IPS-18a (cell line): ENCODE results near the gene WSCD2.

Experiments
- H3K27ac ChIP-seq: one replicate; pipeline ENCODE4 v1.5.1; 2013; ENCODE audit warnings: low read length
- H3K27me3 ChIP-seq: one replicate; pipeline ENCODE4 v1.6.1; 2013; ENCODE audit warnings: mild to moderate bottlenecking, low read length; ENCODE audit not compliant: control insufficient read depth, insufficient read depth
- H3K36me3 ChIP-seq: one replicate; pipeline ENCODE4 v1.6.1; 2013; ENCODE audit warnings: low read depth, low read length; ENCODE audit not compliant: control insufficient read depth
- H3K4me1 ChIP-seq: one replicate; pipeline ENCODE4 v1.6.1; 2013; ENCODE audit warnings: low read depth, low read length; ENCODE audit not compliant: control insufficient read depth
- H3K4me3 ChIP-seq: one replicate; pipeline ENCODE4 v1.5.1; 2013; ENCODE audit warnings: low read length
- H3K9ac ChIP-seq: one replicate; pipeline ENCODE4 v1.6.1; 2013; ENCODE audit warnings: mild to moderate bottlenecking, low read length, moderate library complexity
- H3K9me3 ChIP-seq: one replicate; pipeline ENCODE4 v1.6.1; 2013; ENCODE audit warnings: low read depth, low read length; ENCODE audit not compliant: control insufficient read depth

The WSCD2 gene

DNA sequence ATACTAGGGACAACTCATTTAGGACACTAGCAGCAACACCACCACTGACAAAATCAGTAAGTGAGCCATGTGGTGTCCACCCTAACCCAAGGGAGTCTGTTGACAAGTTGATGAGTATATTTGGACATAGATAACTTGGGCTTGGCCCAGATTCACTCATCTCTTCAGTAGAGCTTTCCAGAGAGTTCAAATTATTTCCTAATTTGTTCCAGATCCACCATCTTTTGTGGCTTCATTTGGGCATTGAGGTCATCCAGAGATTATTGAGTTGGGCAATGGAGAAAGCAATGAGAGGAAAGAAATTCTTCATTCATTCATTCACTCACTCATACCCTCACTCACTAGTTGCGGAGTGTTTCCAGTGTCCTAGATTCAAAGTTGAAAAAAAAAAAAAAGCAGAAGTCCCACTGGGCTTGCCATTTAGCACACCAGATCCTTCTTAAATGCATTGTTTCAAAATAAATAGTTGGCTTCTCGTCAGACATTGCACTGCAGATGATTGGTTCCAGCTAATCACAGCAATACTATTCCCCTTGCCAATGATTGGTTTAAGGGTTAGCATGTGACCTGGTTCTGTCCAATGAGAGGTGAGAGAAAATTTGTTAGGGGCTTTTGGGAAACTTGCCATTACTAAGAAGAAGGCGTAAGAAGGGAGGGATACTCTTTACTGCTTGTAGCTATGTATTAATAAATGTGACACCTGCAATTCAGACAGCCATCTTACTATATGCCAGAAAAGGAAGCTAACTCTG is 31.8 kb upstream of the WSCD2 start:
- Histone ChIP-seq H3K4me1 (peaks cover 8% of the 10 kb centered on the region), H3K36me3 (no peaks in the 10 kb centered on the region), H3K27me3 (no peaks in the 10 kb centered on the region), H3K4me3 (no peak overlapping the region), H3K9ac (no peak overlapping the region), H3K9me3 (no peaks in the 10 kb centered on the region), H3K27ac (no peak overlapping the region)

- peaks cover 8% of the 10 kb centered on the region for H3K4me1 ChIP-seq
- no peak overlapping the region for H3K27ac ChIP-seq
- H3K4me3 ChIP-seq, result no peak overlapping the region
Observed at GRCh38 chr12:108098374-108098773, 30.7 kb upstream of the WSCD2 start.

DNA sequence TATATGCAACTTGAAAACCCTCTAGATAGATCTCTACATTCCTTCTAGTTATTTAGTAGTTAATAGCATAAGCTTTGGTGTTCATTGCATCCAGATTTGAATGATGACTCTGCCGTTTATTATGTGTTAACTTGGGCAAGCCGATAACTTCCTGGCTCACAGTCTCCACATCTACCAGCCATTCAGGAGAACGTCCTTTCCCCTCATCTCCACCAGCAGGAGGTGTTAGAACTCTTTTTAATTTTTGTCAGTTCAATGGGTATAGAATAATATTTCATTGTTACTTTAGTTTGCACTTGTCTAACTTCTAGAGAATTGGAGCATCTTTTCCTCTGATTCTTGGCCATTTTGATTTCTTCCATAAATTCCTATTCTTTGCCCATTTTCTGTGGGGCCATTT is 30.0 kb upstream of the WSCD2 start:
- Histone ChIP-seq H3K9me3 (no peaks in the 10 kb centered on the region), H3K27ac (no peak overlapping the region), H3K27me3 (no peaks in the 10 kb centered on the region), H3K36me3 (no peaks in the 10 kb centered on the region), H3K9ac (no peak overlapping the region), H3K4me1 (peaks cover 8% of the 10 kb centered on the region), H3K4me3 (no peak overlapping the region)

More at GRCh38 chr12:108098374-108098773, 30.7 kb upstream of the WSCD2 start:
- no peak overlapping the region for H3K9ac ChIP-seq
- H3K36me3 ChIP-seq, result no peaks in the 10 kb centered on the region
- no peaks in the 10 kb centered on the region for H3K9me3 ChIP-seq
- no peaks in the 10 kb centered on the region for H3K27me3 ChIP-seq

DNA sequence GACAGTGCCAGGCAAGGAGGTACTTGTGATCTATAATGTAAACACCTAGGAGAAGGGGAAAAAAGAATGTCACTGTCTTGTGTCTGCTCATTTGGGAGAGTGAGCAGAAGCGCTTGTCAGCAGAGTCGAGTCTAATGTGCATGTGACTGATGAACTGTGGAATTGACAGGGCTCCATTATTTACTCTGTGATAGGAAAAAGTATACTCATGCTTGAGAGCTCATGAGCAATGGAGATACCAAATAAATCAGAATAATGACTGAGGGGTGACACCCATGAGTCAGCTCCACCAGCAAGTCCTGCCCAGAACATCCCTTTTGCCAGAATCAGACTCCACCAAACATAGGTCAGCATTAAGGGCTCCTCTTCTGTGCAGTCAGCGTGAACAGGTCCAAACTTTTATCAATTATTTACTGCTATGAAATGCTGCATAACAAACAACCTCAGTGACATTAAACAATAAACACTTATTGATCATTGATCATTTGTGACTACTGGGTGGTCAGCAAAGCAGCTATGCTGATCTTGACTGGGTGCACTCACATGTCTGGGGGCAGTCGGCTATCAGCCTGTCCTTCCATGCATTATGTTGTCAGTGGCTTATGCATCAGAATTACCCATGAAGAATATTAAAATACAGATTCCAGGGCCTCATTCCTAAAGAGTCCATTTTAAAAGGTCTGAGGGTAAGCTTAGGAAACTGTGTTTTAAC is 29.2 kb upstream of the WSCD2 start:
- peaks cover 8% of the 10 kb centered on the region for H3K4me1 ChIP-seq
- H3K9ac ChIP-seq, result no peak overlapping the region
- H3K36me3 ChIP-seq, result no peaks in the 10 kb centered on the region
- H3K27ac ChIP-seq, result no peak overlapping the region
- H3K9me3 ChIP-seq, result no peaks in the 10 kb centered on the region
- H3K4me3 ChIP-seq, result no peak overlapping the region
- H3K27me3 ChIP-seq, result no peaks in the 10 kb centered on the region

- no peak overlapping the region for H3K4me3 ChIP-seq
- no peaks in the 10 kb centered on the region for H3K27me3 ChIP-seq
- no peak overlapping the region for H3K27ac ChIP-seq
- H3K9me3 ChIP-seq, result no peaks in the 10 kb centered on the region
- H3K9ac ChIP-seq, result no peak overlapping the region
- H3K36me3 ChIP-seq, result no peaks in the 10 kb centered on the region
- peaks cover 8% of the 10 kb centered on the region for H3K4me1 ChIP-seq
Observed at GRCh38 chr12:108101605-108102175, 27.4 kb upstream of the WSCD2 start.

- Histone ChIP-seq H3K9me3 (no peaks in the 10 kb centered on the region), H3K27ac (no peak overlapping the region), H3K36me3 (no peaks in the 10 kb centered on the region), H3K9ac (no peak overlapping the region), H3K27me3 (no peaks in the 10 kb centered on the region), H3K4me3 (no peak overlapping the region), H3K4me1 (peaks cover 8% of the 10 kb centered on the region)
Observed at GRCh38 chr12:108102363-108102762, 26.7 kb upstream of the WSCD2 start.

- Histone ChIP-seq H3K27me3 (no peaks in the 10 kb centered on the region), H3K27ac (no peak overlapping the region), H3K4me3 (no peak overlapping the region), H3K4me1 (peaks cover 8% of the 10 kb centered on the region), H3K9me3 (no peaks in the 10 kb centered on the region), H3K9ac (no peak overlapping the region), H3K36me3 (no peaks in the 10 kb centered on the region)
Observed at GRCh38 chr12:108103087-108103486, 26.0 kb upstream of the WSCD2 start.

- Histone ChIP-seq H3K9ac (no peak overlapping the region), H3K9me3 (no peaks in the 10 kb centered on the region), H3K36me3 (no peaks in the 10 kb centered on the region), H3K4me3 (no peak overlapping the region), H3K27me3 (no peaks in the 10 kb centered on the region), H3K27ac (no peak overlapping the region), H3K4me1 (peaks cover 8% of the 10 kb centered on the region)
Observed at GRCh38 chr12:108103517-108103916, 25.6 kb upstream of the WSCD2 start.

GRCh38 chr12:108104657-108105056 is 24.4 kb upstream of the WSCD2 start:
- Histone ChIP-seq H3K27ac (no peak overlapping the region), H3K9ac (no peak overlapping the region), H3K9me3 (no peaks in the 10 kb centered on the region), H3K4me3 (no peak overlapping the region), H3K27me3 (no peaks in the 10 kb centered on the region), H3K36me3 (no peaks in the 10 kb centered on the region), H3K4me1 (peaks cover 8% of the 10 kb centered on the region)

GRCh38 chr12:108106599-108106998 is 22.5 kb upstream of the WSCD2 start:
- H3K27me3 ChIP-seq, result no peaks in the 10 kb centered on the region
- no peak overlapping the region for H3K27ac ChIP-seq
- H3K4me3 ChIP-seq, result no peak overlapping the region
- no peaks in the 10 kb centered on the region for H3K4me1 ChIP-seq
- H3K36me3 ChIP-seq, result no peaks in the 10 kb centered on the region
- no peaks in the 10 kb centered on the region for H3K9me3 ChIP-seq
- H3K9ac ChIP-seq, result no peak overlapping the region

GRCh38 chr12:108107293-108107692 is 21.8 kb upstream of the WSCD2 start:
- Histone ChIP-seq H3K27ac (no peak overlapping the region), H3K4me1 (no peaks in the 10 kb centered on the region), H3K36me3 (no peaks in the 10 kb centered on the region), H3K4me3 (no peak overlapping the region), H3K9ac (no peak overlapping the region), H3K27me3 (no peaks in the 10 kb centered on the region), H3K9me3 (no peaks in the 10 kb centered on the region)
